ACC112 (cell line): ENCODE measurements around the gene MUC20.
"Not testable (repeated sequence)": the region's sequence is repeated elsewhere in the genome, so short reads cannot be mapped to it uniquely, and the experiment has no call there.

Experiments used
- H2AFZ ChIP-seq: fragments of 200-600 bp; sonication (generic); one replicate; pipeline ENCODE4 v1.6.0; 2017; ENCODE audit warnings: antibody characterized with exemption, low read length; ENCODE audit not compliant: unreplicated experiment
- H3K27ac ChIP-seq: fragments of 200-600 bp; sonication (generic); 2 replicates; pipeline ENCODE4 v1.5.1; 2014; ENCODE audit warnings: low read depth, mild to moderate bottlenecking, antibody characterized with exemption, low read length, moderate library complexity
- H3K27me3 ChIP-seq: fragments of 200-600 bp; sonication (generic); 2 replicates; pipeline ENCODE4 v1.6.1; 2014; ENCODE audit warnings: mild to moderate bottlenecking, antibody characterized with exemption, low read length, moderate library complexity, mixed read lengths; ENCODE audit not compliant: insufficient read depth
- H3K36me3 ChIP-seq: fragments of 200-600 bp; sonication (generic); 2 replicates; pipeline ENCODE4 v1.6.1; 2016; ENCODE audit warnings: mild to moderate bottlenecking, antibody characterized with exemption, low read length, moderate library complexity, mixed read lengths; ENCODE audit not compliant: insufficient read depth
- H3K4me1 ChIP-seq: fragments of 200-600 bp; sonication (generic); one replicate; pipeline ENCODE4 v1.6.1; 2016; ENCODE audit warnings: low read length, mixed read lengths; ENCODE audit not compliant: insufficient read depth, unreplicated experiment, control insufficient read depth
- H3K4me3 ChIP-seq: fragments of 200-600 bp; sonication (generic); 2 replicates; pipeline ENCODE4 v1.5.1; 2014; ENCODE audit warnings: mild to moderate bottlenecking, low read depth, low read length
- H3K79me2 ChIP-seq: fragments of 200-600 bp; sonication (generic); one replicate; pipeline ENCODE4 v1.6.0; 2016; ENCODE audit warnings: low read length; ENCODE audit not compliant: control insufficient read depth, unreplicated experiment, insufficient read depth

Gene MUC20

DNA sequence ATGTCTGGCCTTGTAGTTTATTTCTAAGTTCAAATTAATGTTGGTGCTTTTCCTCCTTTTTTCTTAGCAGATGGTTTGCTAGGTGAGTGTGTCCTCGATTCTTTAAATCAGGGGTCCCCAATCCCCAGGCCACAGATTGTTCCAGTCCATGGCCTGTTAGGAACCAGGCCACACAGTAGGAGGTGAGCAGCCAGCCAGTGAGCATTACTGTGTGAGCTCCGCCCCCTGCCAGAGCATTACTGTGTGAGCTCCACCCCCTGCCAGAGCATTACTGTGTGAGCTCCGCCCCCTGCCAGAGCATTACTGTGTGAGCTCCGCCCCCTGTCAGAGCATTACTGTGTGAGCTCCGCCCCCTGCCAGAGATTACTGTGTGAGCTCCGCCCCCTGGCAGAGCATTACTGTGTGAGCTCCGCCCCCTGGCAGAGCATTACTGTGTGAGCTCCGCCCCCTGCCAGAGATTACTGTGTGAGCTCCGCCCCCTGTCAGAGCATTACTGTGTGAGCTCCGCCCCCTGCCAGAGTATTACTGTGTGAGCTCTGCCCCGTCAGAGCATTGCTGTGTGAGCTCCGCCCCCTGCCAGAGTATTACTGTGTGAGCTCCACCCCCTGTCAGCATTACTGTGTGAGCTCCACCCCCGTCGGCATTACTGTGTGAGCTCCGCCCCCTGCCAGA lies 34.1 kb upstream of the MUC20 start:
- H3K27ac ChIP-seq, H3K4me3 ChIP-seq, H3K27me3 ChIP-seq, H2AFZ ChIP-seq, H3K4me1 ChIP-seq, H3K79me2 ChIP-seq: not testable (repeated sequence)
- H3K36me3 ChIP-seq: peaks cover 21% of the 10 kb centered on the region

DNA sequence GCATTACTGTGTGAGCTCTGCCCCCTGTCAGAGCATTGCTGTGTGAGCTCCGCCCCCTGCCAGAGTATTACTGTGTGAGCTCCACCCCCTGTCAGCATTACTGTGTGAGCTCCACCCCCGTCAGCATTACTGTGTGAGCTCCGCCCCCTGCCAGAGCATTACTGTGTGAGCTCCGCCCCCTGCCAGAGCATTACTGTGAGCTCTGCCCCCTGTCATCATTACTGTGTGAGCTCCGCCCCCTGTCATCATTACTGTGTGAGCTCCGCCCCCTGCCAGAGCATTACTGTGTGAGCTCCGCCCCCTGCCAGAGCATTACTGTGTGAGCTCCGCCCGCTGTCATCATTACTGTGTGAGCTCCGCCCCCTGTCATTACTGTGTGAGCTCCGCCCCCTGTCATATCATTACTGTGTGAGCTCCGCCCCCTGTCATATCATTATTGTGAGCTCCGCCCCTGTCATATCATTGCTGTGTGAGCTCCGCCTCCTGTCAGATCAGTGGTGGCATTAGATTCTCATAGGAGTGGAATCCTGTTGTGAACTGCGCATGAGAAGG lies 33.5 kb upstream of the MUC20 start:
- not testable (repeated sequence) for H3K79me2 ChIP-seq, H3K4me1 ChIP-seq, H3K27me3 ChIP-seq, H3K27ac ChIP-seq, H3K4me3 ChIP-seq, H2AFZ ChIP-seq
- peaks cover 27% of the 10 kb centered on the region for H3K36me3 ChIP-seq

DNA sequence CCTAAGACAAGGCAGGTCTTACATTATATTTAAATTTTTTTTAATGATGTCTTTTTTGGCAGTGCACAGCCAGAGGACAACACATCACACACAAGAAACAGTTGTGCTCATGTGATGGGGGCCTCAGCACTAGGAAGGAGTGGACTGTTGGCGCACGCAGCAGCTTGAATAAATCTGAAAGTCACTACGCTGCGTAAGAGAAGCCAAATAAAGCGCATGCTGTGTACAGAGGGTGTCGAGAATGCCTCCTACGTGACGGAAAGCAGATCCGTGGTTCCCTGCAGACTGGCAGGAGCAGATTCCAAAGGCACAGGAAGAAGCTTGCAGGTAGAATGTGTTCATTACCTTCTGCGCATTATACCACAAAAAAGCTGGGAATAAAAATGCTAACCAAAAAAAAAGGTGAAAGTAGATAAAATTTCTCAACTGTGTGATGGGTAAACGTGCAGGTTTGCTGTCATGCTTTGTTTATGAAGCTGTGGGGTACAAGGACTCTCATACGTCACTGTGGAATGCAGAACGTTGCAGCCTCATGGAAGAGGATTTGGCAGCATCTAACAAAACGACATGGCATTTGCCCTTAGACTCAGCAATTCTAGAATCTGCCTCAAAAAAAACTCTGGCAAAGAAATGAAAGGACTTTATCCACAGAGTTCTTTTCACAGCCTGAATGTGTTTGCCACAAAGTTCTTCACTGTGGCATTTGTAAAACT lies 32.2 kb upstream of the MUC20 start:
- H3K4me1 ChIP-seq, H3K27ac ChIP-seq, H3K4me3 ChIP-seq, H2AFZ ChIP-seq, H3K79me2 ChIP-seq, H3K27me3 ChIP-seq: not testable (repeated sequence)
- H3K36me3 ChIP-seq: peaks cover 32% of the 10 kb centered on the region

DNA sequence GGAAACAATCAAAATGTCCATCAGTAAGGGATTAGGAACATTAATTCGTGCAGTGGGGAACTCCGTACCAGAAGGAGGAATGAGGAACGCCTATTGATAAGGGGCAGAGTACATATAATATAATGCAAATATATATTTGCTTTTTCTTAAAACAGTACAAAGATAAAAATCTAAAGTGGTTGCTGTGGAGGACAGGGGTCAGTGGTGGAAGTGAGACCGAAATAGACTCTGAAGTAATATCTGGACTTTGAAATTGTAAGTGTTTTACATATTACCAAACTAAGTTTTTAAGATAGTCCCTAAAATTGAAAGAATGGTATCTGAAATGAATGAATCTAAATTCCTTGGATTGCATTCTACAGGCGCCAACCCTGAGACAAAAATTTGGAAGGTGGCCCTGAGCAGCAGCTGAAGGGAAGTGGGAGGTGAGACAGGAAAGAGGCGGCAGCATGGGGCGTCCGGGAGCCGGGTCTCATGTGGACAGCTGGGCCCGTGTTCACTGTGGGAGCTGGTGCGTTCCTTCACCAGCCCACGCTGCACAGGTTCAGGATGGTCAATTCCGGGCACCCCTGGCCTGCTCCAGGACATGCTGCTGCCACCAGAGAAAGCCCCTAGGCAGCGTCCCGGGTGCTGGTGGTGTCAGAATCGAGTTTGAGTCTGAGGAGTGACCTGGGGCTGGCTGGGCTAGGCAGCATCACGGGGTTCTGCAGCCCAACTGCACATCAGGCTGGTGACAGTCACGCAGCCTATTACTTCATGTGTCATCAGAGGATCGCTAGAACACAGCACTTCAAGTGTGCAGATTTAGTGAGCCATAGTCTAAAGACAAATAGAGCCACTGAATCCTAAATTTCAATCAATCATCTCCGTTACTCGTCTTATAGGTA lies 31.4 kb upstream of the MUC20 start:
- H3K4me1 ChIP-seq, H3K27me3 ChIP-seq, H2AFZ ChIP-seq, H3K79me2 ChIP-seq, H3K27ac ChIP-seq, H3K4me3 ChIP-seq: not testable (repeated sequence)
- H3K36me3 ChIP-seq: peaks cover 31% of the 10 kb centered on the region

DNA sequence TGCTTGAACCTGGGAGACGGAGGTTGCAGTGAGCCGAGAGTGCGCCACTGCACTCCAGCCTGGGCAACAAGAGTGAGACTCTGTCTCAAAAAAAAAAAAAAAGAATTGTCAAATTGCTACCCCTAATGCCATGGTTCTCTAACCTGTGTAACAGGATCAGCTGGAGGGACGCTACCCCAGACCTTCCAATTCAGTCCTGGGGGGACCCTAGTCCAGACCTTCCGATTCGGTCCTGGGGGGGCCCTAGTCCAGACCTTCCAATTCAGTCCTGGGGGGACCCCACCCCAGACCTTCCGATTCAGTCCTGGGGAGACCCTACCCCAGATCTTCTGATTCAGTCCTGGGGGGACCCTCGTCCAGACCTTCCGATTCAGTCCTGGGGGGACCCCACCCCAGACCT lies 29.8 kb upstream of the MUC20 start:
- H3K36me3 ChIP-seq: peaks cover 27% of the 10 kb centered on the region
- no peak overlapping the region for H3K4me3 ChIP-seq
- H3K27me3 ChIP-seq: no peaks in the 10 kb centered on the region
- no peak overlapping the region for H3K27ac ChIP-seq
- H2AFZ ChIP-seq: no peak overlapping the region
- no peaks in the 10 kb centered on the region for H3K79me2 ChIP-seq
- no peaks in the 10 kb centered on the region for H3K4me1 ChIP-seq

DNA sequence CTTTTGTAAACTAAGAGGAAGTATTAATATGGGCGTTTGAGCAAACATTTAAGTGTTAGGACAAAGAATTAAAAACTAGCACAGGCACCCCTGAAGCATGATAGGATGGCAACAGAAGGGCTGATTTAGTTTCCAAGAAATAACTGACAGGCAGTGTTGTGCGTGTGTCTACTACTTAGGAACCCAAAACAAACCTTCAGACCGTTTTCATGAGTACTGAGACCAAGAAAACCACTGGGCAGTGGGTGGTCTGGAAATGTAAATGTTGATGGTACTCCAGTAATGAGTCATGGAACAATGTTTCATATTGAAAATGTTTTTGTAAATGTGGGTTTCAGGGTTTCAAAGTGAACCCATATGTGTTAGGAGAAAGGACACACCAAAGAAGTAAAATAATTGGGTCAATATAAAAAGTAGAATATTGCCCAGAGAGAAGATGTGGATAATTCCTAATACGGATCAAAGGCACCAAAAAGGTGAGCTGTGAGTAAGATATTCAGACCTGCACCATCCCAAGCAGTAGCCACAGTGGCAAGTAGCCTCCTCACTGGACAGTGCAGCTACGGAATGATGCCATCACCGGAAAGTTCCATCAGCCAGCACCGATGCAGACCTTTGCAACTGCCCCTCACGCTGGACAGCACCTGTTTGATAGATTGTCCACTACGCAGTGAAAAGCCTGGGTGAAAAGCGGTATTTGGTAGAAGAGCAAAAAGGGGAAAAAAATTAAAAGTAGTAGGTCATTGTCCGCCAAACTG lies 29.0 kb upstream of the MUC20 start:
- H3K4me1 ChIP-seq, H3K4me3 ChIP-seq, H3K27me3 ChIP-seq, H2AFZ ChIP-seq, H3K79me2 ChIP-seq, H3K27ac ChIP-seq: not testable (repeated sequence)
- H3K36me3 ChIP-seq: peaks cover 26% of the 10 kb centered on the region

DNA sequence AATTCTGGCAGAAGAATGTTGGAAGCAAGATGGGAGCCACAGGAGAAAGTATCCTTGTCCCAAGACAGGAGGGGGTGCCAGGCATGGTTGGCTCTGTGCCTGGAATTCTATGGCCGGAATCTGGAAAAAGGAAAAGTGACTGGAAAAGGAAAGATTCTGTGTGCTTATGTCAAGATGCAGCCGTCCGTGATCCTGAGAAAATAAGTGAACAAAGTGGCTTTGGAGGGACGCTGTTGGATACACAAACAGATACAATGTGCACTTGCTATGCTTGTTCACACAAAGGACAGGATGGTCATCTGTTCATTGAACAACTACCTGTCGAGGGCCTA lies 28.5 kb upstream of the MUC20 start:
- Histone ChIP-seq H3K79me2 (no peaks in the 10 kb centered on the region), H3K27me3 (no peaks in the 10 kb centered on the region), H3K4me1 (peaks cover 1% of the 10 kb centered on the region), H3K27ac (no peak overlapping the region), H3K36me3 (peaks cover 29% of the 10 kb centered on the region), H2AFZ (no peak overlapping the region), H3K4me3 (no peak overlapping the region)

DNA sequence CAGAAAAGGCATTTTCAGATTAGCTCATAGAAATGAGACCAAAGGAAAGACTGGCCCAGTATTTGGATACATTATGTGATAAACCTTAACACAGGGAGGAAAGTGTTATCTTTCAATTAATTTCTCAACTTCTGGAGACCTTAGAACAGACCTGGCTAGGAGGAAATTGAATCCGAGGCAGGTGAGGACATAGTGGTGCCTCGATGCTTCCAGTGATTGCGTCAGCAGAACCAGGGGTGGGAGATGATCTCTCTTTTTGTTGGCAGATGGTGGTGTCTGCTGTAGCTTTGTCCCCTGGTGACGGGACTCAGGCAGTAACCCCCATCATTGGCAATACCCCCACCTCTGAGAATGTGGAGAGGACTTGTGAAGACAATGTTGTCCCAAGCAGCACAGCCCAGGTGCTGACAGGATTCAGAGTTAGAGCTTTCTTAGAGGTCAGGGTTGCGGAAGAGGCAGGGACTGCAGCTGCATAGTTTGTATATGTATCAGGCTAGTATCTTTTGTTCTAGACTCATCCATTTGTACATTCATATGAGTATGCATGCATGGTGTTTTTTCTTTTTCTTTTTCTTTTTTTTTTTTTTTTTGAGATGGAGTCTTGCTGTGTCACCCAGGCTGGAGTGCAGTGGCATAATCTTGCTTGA lies 27.9 kb upstream of the MUC20 start:
- Histone ChIP-seq H3K4me1 (peaks cover 7% of the 10 kb centered on the region), H3K4me3 (no peak overlapping the region), H3K27ac (no peak overlapping the region), H3K79me2 (no peaks in the 10 kb centered on the region), H2AFZ (no peak overlapping the region), H3K27me3 (no peaks in the 10 kb centered on the region), H3K36me3 (peaks cover 29% of the 10 kb centered on the region)

DNA sequence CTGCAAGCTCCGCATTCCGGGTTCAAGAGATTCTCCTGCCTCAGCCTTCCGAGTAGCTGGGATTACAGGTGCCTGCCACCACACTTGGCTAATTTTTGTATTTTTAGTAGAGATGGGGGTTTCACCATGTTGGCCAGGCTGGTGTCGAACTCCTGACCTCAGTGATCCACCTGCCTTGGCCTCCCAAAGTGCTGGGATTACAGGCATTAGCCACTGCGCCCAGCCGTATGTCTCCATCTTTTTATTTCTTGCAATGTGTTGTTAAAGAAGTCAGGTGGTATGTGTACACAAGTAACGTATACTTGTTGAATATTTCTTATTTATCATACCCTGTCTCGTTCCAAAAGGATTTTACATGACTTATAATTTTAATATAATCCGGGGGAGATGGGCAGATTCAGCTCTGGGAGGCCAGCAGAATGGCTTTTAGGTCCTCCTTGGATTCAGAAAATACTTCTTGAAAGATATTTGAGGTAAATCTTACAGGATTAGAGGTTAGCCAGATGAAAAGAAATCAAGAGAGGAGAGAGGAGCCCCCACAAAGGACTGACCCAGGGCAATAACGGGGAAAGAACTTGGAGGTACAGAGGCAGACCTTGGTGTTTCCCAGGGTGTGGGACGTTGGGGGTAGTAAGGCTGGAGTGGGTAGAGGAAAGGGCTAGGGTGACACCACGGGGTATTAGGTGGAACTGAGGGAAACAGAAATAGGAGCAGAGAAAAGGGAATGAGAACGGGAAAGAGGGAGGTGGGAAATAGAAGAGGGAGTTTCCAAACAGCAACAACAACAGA lies 27.2 kb upstream of the MUC20 start:
- Histone ChIP-seq H3K27me3 (no peaks in the 10 kb centered on the region), H3K36me3 (peaks cover 29% of the 10 kb centered on the region), H3K4me3 (no peak overlapping the region), H3K4me1 (peaks cover 14% of the 10 kb centered on the region), H3K27ac (no peak overlapping the region), H3K79me2 (no peaks in the 10 kb centered on the region), H2AFZ (no peak overlapping the region)
